ENCODE measurements around the gene AP4M1. TPM values are rescaled to one million over a fixed set of nuclear protein-coding genes. Genes with fewer than 3 reads are reported as not detected.
"Not testable (repeated sequence)": the region's sequence is repeated elsewhere in the genome, so short reads cannot be mapped to it uniquely, and the experiment has no call there.

The AP4M1 gene
- total RNA-seq, 3 donors from 2014 or later = 18.0 to 30.9 (median 23.9) TPM

- ATAC-seq = no peak
- Histone ChIP-seq H3K4me3 (no peak overlapping the region), H3K4me1 (ENCODE audit: low read depth) (peaks cover 44% of the 10 kb centered on the region), H3K36me3 (ENCODE audit: low read depth) (no peaks in the 10 kb centered on the region), H3K9me3 (no peaks in the 10 kb centered on the region)
- no peak for TF ChIP-seq CTCF (IDR thresholded peaks at IDR 0.05)
- intact Hi-C loops (cut with DNase I, micrococcal nuclease) = no loop called here
- no peak for DNase-seq
Observed at GRCh38 chr7:100128637-100128963, 27.2 kb downstream of the AP4M1 start.

DNA sequence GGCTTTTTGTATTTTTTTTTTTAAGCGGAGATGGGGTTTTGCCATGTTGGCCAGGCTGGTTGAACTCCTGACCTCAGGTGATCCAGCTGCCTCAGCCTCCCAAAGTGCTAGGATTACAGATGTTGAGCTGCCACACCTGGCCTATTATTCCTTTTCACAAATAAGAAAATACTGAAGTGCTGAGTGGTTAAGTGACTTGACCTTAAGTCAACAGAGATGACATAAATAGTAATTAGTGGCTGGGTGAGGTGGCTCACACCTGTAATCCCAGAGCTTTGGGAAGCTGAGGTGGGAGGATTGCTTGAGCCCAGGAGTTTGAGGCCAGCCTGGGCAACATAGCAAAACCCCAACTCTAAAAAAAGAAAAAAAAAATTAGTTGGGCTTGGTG, 28.8 kb downstream of the AP4M1 start:
- not testable (repeated sequence) for DNase-seq; ATAC-seq; H3K9me3 ChIP-seq; H3K4me3 ChIP-seq; H3K36me3 ChIP-seq (ENCODE audit: low read depth)
- H3K4me1 ChIP-seq (ENCODE audit: low read depth) = peaks cover 29% of the 10 kb centered on the region
- intact Hi-C loops (cut with DNase I, micrococcal nuclease) = loop anchor here (5.0 to 10.0 kb wide), 3 partner anchors 82 to 297 kb away; partner anchors contain the start of genes MEPCE (in 1 of the 2), PVRIG (in 1 of the 2) and ZCWPW1 (in 1 of the 2)

GRCh38 chr7:100130608-100131453, 29.4 kb downstream of the AP4M1 start:
- no peaks in the 10 kb centered on the region for H3K9me3 ChIP-seq
- peak; percentile 37 for ATAC-seq

GRCh38 chr7:100132126-100132525, 30.7 kb downstream of the AP4M1 start:
- no peaks in the 10 kb centered on the region for H3K36me3 ChIP-seq (ENCODE audit: low read depth)
- intact Hi-C loops (cut with DNase I, micrococcal nuclease) = loop anchor here (5.0 to 10.0 kb wide), 3 partner anchors 80 to 295 kb away; partner anchors contain the start of genes MEPCE (in 1 of the 2), PVRIG (in 1 of the 2) and ZCWPW1 (in 1 of the 2)
- no peak for TF ChIP-seq CTCF (IDR thresholded peaks at IDR 0.05)
- H3K4me1 ChIP-seq (ENCODE audit: low read depth) = peaks cover 25% of the 10 kb centered on the region
- DNase-seq = peak in 1 of 3 donors; percentile 46
- ATAC-seq = no peak
- H3K4me3 ChIP-seq = no peak overlapping the region
- H3K9me3 ChIP-seq = no peaks in the 10 kb centered on the region

More at GRCh38 chr7:100130608-100131453, 29.4 kb downstream of the AP4M1 start:
- H3K4me1 ChIP-seq (ENCODE audit: low read depth) = peaks cover 24% of the 10 kb centered on the region
- TF ChIP-seq CTCF (IDR thresholded peaks at IDR 0.05) = peak; percentile 88
- no peak overlapping the region for H3K4me3 ChIP-seq
- intact Hi-C loops (cut with DNase I, micrococcal nuclease) = loop anchor here (5.0 to 10.0 kb wide), 3 partner anchors 81 to 296 kb away; partner anchors contain the start of genes MEPCE (in 1 of the 2), PVRIG (in 1 of the 2) and ZCWPW1 (in 1 of the 2)
- DNase-seq = peak; percentile 83 to 93 (median 92)
- H3K36me3 ChIP-seq (ENCODE audit: low read depth) = no peaks in the 10 kb centered on the region

DNA sequence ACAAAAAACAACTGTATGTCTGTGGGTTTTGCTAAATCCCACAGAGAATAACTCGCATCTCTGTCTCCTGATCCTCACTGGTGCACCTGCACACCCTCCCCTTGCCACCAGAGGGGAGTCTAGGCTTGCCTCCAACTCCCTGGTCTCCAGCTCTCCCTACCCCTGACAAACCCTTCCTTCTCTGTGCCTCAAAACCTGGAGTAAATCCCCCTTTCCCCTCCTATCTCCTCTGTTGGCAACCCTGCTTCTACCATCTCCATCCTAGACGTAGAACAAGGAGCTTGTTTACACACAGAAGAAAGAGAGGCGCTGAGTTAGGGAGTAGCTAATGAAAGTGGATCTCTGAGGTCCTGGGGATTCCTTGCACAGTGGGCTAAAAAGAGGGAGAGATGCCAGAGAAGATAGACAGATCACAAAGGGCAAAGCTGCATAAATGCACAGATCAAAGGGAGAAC, 31.3 kb downstream of the AP4M1 start:
- peak; percentile 54 for TF ChIP-seq CTCF (IDR thresholded peaks at IDR 0.05)
- Histone ChIP-seq H3K36me3 (ENCODE audit: low read depth) (no peaks in the 10 kb centered on the region), H3K4me3 (no peak overlapping the region), H3K4me1 (ENCODE audit: low read depth) (peaks cover 25% of the 10 kb centered on the region), H3K9me3 (no peaks in the 10 kb centered on the region)
- ATAC-seq (peak; percentile 81), DNase-seq (peak; percentile 66 to 84 (median 80))
- intact Hi-C loops (cut with DNase I, micrococcal nuclease) = loop anchor here (5.0 to 10.0 kb wide), 3 partner anchors 80 to 295 kb away; partner anchors contain the start of genes MEPCE (in 1 of the 2), PVRIG (in 1 of the 2) and ZCWPW1 (in 1 of the 2)

Data from mucosa of descending colon (tissue), 3 donors.